C4-2B (cell line): Measurements from ENCODE around the gene TMEM98.

Source experiments
- CTCF ChIP-seq: fragments of 450-650 bp; conservative IDR thresholded peaks from 2 replicates; pipeline ENCODE4 v1.5.1; 2017; ENCODE audit warnings: mild to moderate bottlenecking
- ZFX ChIP-seq: fragments of 450-650 bp; IDR thresholded peaks from 2 replicates; pipeline ENCODE4 v1.6.1; 2017

GRCh38 chr17:32993977-32994376 lies 66.0 kb downstream of the TMEM98 start:
- TF ChIP-seq CTCF = no peak
- TF ChIP-seq ZFX = no peak
